ENCODE measurements around the gene CA11. TPM values are rescaled to one million over a fixed set of nuclear protein-coding genes. Genes with fewer than 3 reads are reported as not detected.

CA11 gene
- total and polyA plus RNA-seq, 9 of the 15 experiments (the other 6 are each of a cell fraction or from before 2014, with no cell fraction given) = 2.9 to 19.9 (median 8.3) TPM

DNA sequence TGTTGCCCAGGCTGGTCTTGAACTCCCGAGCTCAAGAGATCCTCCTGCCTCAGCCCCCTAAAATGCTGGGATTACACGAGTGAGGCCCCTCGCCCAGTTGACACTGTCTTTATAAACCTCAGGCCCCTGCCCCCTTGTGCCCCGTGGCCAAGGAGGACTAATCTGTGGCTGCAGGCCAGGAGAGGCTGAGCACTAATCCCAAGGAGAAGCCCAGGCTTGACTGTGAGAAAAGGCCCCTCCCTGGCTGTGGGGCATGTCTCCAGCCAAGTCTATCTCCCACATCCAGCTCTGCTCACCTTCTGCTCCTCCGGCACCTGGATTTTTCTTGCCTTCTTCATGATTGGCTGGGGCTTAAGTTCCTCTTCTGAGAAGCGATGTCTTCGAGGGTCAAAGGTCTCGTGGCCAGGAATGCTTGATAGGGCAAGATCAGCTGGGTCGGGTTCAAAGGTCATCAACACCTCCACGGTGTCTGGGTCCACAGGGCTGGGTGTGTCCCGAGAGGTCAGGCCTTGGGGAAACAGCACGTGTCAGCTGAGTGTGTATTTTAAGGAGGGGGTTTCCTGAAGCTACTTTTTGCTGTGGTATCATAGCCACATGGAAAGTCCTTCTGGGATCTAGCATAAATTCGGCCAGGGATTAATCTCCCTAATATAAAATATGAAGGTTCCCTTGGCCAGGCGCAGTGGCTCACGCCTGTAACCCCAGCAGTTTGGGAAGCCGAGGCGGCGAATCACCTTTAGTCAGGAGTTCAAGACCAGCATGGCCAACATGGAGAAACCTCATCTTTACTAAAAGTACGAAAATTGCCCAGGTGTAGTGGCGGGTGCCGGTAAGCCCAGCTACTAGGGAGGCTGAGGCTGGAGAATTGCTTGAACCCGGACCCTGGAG, 12.6 kb downstream of the CA11 start (continued):
- TF ChIP-seq, protein P1, sequence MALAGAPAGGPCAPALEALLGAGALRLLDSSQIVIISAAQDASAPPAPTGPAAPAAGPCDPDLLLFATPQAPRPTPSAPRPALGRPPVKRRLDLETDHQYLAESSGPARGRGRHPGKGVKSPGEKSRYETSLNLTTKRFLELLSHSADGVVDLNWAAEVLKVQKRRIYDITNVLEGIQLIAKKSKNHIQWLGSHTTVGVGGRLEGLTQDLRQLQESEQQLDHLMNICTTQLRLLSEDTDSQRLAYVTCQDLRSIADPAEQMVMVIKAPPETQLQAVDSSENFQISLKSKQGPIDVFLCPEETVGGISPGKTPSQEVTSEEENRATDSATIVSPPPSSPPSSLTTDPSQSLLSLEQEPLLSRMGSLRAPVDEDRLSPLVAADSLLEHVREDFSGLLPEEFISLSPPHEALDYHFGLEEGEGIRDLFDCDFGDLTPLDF (CRISPR knock-in tag; IDR thresholded peaks at IDR 0.05) = no peak
- TF ChIP-seq ZBTB7A (IDR thresholded peaks at IDR 0.05; ENCODE audit: borderline replicate concordance, control insufficient read depth, low read depth, low read length) = no peak
- no peak for TF ChIP-seq POLR2A (conservative IDR thresholded peaks at IDR 0.05)
- no peak for TF ChIP-seq SIN3B (IDR thresholded peaks at IDR 0.05; ENCODE audit: low read depth)
- TF ChIP-seq ZNF239 (CRISPR knock-in tag; IDR thresholded peaks at IDR 0.05) = no peak
- peak; percentile 44; the same call in 1 of the 2 replicates for TF ChIP-seq POLR2AphosphoS5 (IDR thresholded peaks at IDR 0.05; ENCODE audit: control insufficient read depth, insufficient read depth, low read depth, low read length)
- no peak for TF ChIP-seq ZNF764 (CRISPR knock-in tag; IDR thresholded peaks at IDR 0.05; ENCODE audit: low read depth)
- no peak for TF ChIP-seq ZNF316 (IDR thresholded peaks at IDR 0.05)
- no peak for TF ChIP-seq ZNF140 (CRISPR knock-in tag; IDR thresholded peaks at IDR 0.05)
- no peak for TF ChIP-seq STAG1 (CRISPR knock-in tag; IDR thresholded peaks at IDR 0.05; ENCODE audit: borderline replicate concordance)
- TF ChIP-seq CBFA2T3 (IDR thresholded peaks at IDR 0.05) = peak; percentile 77
- TF ChIP-seq U2AF1 (optimal IDR thresholded peaks at IDR 0.05; ENCODE audit: low read depth, low read length) = no peak
- no peak for TF ChIP-seq GATAD2B (IDR thresholded peaks at IDR 0.05; ENCODE audit: borderline replicate concordance)
- no peak for TF ChIP-seq TARDBP (IDR thresholded peaks at IDR 0.05)
- TF ChIP-seq MEF2D (tag; conservative IDR thresholded peaks at IDR 0.05; ENCODE audit: low read depth) = no peak
- no peak for TF ChIP-seq BRD4 (IDR thresholded peaks at IDR 0.05)
- TF ChIP-seq, protein P2, sequence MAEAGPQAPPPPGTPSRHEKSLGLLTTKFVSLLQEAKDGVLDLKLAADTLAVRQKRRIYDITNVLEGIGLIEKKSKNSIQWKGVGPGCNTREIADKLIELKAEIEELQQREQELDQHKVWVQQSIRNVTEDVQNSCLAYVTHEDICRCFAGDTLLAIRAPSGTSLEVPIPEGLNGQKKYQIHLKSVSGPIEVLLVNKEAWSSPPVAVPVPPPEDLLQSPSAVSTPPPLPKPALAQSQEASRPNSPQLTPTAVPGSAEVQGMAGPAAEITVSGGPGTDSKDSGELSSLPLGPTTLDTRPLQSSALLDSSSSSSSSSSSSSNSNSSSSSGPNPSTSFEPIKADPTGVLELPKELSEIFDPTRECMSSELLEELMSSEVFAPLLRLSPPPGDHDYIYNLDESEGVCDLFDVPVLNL (CRISPR knock-in tag; IDR thresholded peaks at IDR 0.05; ENCODE audit: low read depth) = no peak
- TF ChIP-seq, protein P3, sequence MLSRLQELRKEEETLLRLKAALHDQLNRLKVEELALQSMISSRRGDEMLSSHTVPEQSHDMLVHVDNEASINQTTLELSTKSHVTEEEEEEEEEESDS (CRISPR knock-in tag; IDR thresholded peaks at IDR 0.05) = no peak
- peak; percentile 7; the same call in 1 of the 2 replicates for TF ChIP-seq BCOR (IDR thresholded peaks at IDR 0.05)
- TF ChIP-seq HDAC8 (tag; IDR thresholded peaks at IDR 0.05) = no peak
- TF ChIP-seq TEAD1 (CRISPR knock-in tag; IDR thresholded peaks at IDR 0.05) = peak; percentile 36 to 80; a peak in 2 of 4 replicates
- TF ChIP-seq ZNF121 (CRISPR knock-in tag; conservative IDR thresholded peaks at IDR 0.05) = no peak
- no peak for TF ChIP-seq CBFB (CRISPR knock-in tag; IDR thresholded peaks at IDR 0.05)
- no peak for TF ChIP-seq EP400 (IDR thresholded peaks at IDR 0.05)
- no peak for TF ChIP-seq JUNB (CRISPR knock-in tag; conservative IDR thresholded peaks at IDR 0.05)
- no peak for TF ChIP-seq MCM3 (IDR thresholded peaks at IDR 0.05)
- TF ChIP-seq POLR2H (tag; IDR thresholded peaks at IDR 0.05; ENCODE audit: low read depth) = no peak
- TF ChIP-seq ZNF780A (CRISPR knock-in tag; IDR thresholded peaks at IDR 0.05) = no peak
- TF ChIP-seq ZKSCAN8 (CRISPR knock-in tag; IDR thresholded peaks at IDR 0.05) = no peak
- no peak for TF ChIP-seq PTBP1 (IDR thresholded peaks at IDR 0.05; ENCODE audit: low read depth, low read length)
- no peak for TF ChIP-seq NUFIP1 (IDR thresholded peaks at IDR 0.05; ENCODE audit: partially characterized antibody)

All from K562 (cell line).